Pons (tissue), 1 donor: ENCODE results near the gene MAFG.

Experiments
- DNase-seq: peaks from one replicate; pipeline ENCODE4 v3.0.0-alpha.2; 2016; ENCODE audit warnings: low spot score

MAFG gene

DNA sequence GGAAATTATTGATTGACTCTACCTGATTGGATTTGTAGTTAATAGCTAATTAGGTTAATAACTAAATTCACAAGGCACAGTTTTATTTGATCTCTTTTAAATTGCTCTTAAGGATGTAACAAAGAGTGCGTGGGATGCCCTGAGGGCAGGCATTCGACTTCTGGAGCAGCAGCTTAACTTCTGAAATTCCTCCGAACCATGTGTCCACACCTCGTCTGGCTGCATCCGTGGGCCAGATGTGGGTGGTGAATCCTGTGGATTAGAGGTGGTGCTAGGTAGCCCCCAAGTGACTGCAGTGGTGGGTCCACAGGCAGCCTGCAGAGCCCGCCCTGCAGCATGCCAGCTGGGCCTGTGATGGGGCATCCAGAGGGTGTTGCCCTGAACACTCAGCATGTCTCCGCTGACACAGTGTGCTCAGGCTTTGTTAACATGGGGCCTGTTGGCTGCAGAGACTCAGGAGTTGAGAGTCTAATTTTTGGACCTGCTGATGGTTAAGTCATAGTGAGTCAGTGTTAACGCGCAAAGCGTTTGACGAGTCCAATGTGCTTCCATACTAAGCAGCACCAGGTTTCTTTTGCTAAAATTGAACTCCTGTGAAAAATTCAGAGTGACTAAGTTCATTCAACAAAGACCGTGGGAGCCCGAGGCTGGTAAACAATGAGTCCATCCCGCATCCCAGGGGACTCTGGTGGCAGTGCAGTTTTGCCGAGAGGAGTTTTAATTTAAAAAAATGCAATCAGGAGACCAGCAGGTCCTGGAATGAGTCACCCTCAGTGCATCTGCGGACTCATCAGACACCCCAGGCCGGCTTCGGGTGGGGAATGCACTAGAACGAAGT lies 29.3 kb downstream of the MAFG start:
- no peak for DNase-seq

DNA sequence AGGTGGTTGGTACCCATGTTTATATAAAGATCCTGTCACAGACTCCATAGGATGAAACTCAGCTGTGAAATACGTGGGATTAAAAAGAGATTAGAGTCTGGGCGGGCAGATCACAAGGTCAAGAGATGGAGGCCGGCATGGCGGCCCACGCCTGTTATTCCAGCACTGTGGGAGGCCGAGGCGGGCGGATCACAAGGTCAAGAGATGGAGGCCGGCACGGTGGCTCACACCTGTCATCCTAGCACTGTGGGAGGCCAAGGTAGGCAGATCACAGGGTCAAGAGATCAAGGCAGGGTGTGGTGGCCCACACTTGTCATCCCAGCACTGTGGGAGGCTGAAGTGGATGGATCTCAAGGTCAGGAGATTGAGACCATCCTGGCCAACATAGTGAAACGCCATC lies 32.1 kb downstream of the MAFG start:
- DNase-seq: no peak

DNA sequence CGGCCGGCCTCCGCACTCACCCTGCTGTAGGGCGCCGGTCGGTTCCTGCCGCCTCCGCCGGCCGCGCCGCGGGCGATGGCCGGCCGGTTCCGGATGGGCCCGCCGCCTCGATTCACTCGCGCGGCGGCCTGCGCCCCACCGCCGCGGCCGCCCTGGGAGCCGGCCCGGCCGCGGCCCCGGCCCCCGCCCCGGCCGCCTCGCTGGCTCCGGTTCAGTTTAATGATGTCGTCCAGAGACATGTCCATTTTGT lies 36.3 kb downstream of the MAFG start:
- no peak for DNase-seq

DNA sequence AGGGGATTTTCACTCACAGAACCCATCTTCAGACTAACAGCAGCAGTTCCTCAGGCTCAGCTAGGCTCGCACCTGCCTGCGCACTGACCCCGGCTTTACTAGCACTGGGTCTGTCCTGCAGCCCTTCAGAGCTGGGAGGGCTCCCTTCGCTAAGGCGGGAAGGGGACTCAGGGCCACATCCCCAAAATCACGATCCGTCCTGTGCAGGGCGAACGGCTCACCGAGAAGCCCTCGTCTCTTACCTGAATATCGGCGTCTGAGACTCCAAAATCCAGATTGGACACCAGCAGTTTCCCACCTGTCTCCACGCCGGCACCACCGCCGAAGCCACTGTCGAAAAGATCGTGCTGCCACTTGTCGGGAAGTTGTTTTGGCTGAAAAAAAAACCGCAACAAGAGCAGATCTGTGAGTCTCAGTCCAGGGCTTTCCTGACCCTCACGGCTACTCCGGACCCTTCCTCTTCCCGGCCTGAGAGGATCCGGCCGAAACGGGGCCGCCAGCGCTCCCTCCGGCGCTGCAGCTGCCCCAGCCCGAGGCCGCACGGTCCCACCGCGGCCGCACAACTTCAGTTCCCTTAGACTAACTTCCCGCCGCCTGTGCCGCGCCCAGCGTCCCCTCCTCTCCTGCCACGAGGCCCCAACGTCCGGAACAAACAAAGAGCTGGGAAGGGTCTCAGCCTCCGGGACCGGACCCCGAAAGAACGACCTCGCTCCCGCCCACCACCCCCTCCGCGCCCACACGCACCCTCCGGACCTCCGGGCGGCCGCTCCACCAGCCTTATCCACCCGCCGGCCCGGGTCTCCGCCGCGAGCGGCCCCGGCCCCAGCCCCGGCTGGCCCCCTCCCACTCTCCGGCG lies 36.9 kb downstream of the MAFG start:
- no peak for DNase-seq

DNA sequence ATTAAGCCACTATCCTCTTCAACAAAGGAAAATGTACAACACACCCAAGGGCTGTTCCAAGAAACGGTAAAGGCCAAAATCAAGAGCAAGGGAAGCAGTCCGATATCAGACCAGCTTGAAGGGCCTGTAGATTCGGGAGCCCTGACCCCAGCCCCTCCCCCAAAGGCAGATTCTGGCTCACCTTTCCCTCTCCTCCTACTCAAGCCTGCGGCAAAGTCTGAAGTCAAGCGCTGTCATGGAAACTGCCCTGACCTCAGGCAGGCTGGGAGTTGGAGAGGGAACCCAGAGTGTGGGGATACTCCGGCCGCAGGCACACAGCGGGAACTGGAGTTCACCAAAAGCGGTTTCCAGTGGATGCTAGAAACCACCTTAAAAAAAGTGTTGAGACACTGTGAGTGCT lies 37.9 kb downstream of the MAFG start:
- no peak for DNase-seq

DNA sequence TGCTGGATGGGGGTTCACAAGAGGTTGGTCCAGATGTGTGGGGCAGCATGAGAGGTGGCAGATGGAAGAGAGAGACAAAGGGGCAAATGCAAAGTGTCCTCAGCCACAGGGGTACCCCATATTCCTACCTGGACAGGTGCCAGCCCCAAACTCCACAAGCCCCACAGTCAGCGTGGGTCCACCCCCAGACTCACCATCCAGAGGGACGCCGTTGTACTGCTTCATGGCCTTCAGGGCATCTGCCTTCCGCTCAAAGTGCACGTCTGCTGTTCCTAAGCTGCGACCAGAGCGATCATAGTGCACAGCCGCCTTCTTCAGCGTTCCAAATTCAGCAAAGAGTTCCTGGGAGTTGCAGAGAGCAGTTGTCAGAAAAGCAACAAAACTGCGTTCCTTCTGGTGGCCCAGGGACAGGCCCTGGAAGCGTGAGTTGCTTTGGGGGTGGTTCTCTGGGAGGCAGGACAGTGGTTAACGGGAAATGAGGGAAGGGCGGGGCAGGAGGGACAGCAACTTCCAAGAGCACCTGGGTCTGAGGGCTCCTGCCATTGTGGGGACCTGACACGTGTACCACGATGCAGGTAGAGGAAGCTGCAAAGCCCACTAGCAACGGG lies 38.4 kb downstream of the MAFG start:
- DNase-seq: no peak

DNA sequence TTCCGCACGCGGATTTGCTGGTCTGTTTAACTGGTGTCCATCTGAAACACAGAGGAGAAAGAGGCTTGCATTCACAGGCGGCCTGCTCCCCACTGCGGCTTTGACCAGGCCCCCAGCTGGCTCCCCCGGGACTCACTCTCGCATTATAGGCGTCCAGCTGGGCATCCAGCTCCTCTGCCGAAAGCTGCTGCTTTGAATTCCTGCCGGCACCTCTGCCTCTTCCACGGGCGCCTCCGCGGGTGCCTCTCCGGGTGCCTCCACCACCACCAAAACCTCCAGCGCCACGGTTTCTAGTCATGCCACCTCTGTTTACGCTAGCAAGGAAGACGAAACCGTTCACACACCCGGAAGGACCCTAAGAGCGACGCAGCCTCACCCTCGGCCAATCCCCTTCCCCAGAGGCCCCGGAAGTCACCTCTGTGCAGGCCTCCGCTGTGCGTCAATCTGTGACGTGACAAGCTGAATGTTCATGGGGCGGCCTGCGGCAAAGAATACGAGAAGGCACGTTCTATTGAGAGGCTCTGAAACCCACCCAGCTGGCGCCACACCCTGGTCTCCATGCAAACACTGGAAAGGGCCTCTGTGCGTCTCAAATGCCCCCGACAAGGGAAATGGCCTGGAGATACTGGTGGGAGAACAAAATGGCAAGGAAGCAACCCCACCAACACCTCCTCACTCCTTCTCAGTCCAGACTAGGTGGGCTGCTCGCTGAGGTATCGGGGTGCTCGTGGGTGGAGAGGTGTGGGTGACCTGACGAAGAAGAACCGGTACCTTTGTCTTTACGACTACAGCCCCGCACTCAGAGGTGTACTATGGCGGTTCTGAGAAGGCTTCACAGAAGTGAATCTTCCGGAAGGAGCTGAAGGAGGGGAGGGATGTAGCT lies 39.2 kb downstream of the MAFG start:
- no peak for DNase-seq

DNA sequence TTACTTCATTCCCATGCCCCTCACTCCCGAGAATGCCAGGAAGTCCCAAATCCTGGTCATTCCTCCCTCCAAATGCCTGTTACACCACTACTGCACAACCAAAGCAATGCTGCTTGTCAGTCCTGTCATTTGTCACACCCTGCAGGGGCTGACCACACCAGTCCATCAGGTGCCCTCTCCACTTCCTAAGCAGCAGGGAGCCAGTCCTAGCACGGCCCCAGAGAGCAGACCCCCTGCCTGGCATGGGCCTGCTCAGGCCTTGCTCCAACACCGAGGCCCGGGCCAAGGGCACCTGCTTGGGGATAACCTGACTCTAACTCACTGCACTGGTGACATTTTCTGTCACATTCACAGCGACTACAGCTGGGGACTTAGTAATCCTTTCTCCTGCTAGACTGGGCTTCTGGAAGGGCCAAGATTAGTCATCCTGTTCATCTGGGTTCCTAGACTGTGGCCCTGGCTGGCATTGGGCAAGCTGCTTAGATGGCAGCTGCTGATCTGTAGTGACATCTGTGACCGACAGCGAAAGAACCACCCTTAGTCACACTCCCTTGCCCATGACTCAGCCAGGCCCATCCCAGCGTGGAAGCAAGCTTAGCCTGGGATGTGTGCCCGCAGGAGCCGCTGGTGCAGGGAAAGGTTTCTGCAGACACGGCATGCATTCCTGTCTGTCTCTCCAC lies 41.5 kb downstream of the MAFG start:
- DNase-seq: no peak

DNA sequence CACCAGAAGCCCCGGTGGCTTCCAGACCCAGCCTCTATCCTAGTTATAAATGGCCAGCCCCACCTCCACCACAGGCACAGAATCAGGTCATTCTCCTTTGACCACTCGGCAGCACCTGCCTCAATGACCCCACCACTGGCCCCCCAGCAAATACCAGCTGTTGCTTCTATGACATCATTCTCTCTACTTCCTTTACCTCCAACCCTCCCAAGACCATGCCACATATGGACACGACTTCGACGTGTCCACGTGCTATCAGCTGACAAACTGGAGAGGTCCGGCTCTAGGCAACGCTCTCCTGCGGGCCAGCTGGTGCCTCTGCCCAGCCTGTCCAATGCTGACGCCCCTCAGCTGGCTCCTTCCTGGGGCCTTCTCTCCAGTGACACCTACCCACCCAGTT lies 42.1 kb downstream of the MAFG start:
- no peak for DNase-seq

DNA sequence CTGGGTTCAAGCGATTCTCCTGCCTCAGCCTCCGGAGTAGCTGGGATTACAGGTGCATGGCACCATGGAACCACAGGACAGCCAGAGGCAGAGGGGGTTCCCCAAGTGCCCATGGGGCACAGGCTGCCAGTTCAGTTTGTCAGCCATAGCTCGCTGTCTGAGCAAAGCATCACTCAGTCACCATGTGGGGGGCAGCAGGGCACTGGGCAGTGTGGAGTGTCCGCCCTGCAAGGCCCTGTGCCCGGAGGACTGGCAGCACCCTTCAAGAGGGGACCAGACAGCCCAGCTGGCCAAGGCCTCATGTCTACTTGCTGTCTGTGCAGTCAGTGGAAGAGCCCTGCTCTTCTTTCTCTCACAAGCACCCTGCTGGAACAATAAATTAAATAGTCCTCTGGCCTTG lies 42.6 kb downstream of the MAFG start:
- no peak for DNase-seq

DNA sequence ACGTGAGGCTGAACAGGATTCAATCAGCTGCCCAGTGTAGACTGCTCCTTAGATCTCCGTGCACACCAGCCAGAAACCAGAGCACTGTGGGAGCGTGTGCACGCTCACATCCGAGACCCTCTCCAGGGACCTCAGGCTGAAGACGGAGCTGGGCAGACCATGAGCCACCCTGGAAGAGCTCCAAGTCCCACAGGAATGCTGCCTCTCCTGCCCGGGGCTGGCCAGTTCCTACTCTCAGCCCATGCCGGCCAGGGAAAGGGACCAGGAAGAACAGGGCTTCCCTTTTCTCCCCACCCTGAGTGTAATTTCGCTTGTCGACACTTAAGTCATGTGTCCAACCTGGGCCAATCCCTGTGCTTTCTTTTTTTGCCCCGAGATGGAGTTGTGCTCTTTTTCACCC lies 43.0 kb downstream of the MAFG start:
- no peak for DNase-seq

DNA sequence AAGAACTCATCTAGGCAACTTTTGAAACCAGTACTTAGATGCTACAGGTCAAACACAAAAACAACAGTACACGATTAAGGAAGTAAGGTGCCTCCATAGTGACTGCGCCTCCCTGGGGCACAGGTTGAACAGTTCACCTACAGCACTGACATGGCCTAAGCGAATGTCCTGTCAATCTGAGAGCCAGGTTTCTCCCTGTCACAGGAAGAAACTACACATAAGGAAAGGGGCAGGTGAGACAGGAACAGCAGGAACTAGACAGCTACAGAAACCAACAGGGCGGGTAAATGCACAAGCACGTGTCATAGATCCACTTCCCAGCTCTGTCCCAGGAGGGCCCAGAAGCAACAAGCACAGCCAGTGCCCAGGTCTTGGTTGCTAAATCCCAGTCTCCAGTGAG lies 48.4 kb downstream of the MAFG start:
- no peak for DNase-seq

DNA sequence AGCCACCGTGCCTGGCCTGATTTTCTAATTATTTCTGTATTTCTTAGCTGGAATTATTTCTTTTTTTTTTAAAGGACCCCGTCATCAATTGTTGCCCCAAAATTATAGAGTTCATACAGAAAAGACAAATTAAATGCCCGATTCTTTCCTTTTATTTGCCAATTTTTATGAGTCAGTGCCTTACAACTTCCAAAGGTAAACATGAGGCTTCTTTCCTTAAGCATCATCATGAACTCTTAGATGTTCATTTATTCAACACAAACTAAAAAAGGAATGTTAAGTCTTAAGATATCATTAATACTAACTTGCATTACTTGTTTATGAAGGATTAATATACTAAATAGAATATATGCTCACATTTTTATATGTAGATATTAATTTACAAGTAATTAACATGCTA lies 49.2 kb downstream of the MAFG start:
- DNase-seq: no peak

DNA sequence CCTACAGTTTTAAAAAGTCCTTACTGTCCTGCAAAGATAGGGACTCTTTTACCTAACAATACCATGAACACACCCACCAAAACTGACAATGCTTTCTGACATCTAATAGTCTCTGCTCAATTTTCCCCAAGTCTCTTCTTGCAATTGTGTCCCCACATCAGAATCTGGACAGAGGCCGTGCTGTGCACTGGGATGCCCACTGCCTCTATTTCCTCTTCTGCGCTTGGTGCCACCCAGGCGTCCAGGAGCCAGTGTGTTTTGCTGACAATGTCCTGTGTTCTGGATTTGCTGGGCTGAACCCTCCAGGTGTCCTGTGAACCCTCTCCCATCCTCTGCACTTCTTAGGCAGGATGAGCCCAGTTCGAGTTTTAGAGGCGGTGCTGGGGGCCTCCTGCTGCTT lies 50.0 kb downstream of the MAFG start:
- DNase-seq: no peak

DNA sequence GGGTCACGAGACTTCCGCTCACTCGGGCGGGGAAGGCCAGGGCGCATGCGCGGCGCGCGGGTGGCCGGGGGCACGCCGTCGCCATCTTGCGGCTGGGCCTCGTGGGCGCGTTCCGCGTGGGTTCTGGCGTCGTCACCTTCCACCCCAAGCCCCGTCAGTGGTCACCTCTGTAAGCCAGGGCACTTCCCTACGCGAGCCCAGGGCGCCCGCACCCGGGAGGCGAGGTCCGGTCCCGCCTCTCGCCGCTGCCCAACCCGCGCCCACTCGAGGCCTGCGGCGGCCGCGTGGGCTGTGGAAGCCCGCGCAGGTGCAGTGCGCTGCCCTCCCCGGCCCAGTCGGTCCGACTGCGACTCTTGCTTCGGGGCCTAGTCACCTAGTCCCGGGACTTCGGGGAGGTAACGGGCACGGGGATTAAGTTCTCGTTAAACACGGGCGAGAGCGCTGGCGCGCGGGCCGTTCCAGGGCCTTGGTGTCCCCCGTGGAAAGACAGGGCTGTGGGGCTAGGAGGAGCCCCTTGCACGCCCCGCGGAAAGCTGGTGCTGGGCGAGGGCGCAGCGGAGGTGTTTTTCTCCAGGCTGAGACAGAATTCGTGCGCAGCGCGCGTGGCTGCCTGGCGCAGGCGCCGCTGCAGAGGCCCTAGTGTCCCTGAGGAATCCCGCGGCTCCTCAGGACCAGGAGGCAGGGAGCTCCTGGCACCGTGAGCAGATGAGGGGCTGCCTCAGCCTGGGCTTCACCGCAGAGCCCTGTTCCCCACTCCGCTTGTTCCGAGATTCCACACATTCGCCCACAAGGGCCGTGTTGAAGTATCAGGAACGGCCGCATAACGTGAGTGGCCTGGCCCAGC lies 55.9 kb downstream of the MAFG start:
- DNase-seq: peak; percentile 74

DNA sequence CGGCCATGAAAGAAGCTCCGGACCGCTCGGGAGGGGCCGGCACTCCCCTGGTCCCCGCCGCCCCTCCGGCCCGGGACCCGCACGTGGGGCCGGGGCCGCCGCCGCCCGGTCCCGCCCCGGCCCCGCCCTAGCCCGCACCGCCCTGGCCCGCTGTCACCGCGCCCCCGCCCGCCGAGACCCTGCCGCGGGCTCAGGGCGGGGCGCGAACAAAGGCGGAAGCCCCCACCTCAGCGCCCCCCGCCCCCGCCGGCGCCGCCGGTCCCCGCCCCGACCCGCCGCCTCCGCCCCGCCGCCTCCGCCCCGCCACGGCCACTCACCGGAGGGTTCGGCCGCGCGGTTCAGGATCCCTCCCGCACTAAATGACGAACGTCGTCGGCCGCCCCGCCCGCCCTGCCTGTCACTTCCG lies 56.6 kb downstream of the MAFG start, which contains the start of gene ARHGDIA:
Gene ARHGDIA, minus strand, starts transcription at position 357 of the 406 bp plus-strand sequence. CDS start 1,407 bp downstream, outside the sequence.
- DNase-seq: no peak

DNA sequence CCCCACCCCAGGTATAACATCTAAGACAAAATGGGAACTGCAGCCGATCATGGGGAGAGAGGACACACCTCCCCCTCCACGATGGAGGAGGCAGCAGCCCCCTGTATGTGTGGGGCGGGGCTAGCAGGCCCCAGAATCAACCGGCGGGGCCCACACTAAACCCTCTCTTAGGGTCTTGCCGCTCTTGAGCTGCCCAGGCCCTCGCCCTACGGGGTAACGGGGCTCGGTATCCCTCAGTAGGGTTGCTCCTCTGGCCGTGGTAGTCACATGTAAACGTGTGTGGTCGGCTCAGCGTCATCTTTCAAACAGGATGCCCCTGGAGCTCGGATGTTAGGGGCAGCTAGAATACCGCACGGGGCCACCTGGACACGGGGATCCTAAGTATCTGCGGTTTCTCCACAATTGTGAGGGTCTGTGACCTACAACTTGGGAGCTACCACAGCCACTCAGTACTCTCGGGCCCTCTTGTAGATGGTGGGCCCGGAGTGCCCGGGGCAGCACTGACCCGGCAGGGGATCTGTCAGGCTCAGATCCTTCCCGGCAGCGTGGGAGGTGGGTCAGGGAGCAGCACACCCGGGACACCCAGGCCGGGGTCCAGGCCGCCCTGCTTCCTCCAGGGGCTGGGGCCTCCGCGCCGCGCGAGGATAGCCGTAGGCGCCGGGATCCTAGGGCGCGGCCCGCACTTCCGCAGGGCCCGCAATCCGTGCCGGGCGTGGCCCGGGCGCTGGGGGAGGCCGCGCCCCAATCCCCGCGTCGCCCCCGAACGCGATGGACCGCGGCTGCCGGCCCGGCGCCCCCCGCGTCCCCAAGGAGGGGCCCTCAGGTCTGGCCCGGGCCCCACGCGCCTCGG lies 57.2 kb downstream of the MAFG start:
- no peak for DNase-seq

DNA sequence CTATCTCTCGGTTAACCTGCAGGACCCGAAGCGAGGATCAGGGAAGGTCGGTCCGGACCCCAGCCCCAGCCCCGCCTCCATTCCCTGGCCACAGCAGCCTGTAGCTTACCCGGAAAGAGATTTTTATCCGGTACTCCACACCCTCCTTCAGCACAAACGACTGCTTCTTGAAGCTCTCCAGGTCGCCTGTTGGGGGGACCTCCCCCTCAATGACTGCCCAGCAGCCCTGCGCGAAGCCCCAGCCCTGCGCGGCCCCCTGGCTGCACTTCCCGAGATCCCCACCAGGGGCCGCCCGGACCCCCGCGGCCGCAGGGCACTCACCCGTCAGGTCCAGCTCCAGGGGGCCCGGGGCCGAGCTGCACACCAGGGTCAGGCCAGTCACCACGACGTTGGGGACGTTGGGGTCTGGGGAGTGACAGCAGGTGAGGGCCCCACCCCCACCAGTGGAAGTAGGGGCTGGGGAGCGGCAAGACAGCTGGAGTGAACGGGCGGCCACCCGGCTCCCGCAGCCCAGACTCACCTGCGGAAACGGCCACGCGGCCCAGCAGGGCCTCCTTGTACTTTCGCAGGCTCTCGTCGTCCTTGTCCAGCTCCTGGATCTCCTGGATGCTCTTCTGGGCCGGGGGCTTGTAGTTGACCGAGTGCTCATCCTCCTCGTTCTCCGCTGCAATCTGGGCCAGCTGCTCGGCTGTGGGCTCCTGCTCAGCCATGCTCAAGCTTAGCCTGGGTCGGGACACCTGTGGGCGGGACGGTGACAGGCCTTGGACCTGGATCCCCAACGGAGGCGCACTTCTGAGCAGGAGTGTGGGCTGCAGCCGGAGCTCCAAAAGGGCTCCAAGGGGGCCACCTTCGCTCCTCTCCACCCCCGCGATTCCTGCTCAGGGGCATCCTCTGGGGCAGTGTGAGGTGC lies 58.1 kb downstream of the MAFG start:
- DNase-seq: no peak
